Small intestine (tissue), 7 donors: ENCODE measurements around the gene WDR48. TPM values are rescaled to one million over a fixed set of nuclear protein-coding genes. Genes with fewer than 3 reads are reported as not detected.
A peak's percentile ranks its signal among the peaks of the same experiment; 100 is the strongest.

Experiments used
- DNase-seq, 2 donors: peaks; one replicate each; pipeline versions ENCODE4 v3.0.0 to v3.0.0-alpha.2; 2013
- FAIRE-seq: peaks from 2 replicates; lab custom pipeline; 2012; peaks lifted over from hg19 to GRCh38; lab: Jason Lieb, UNC
- H3K27ac ChIP-seq, 3 donors: one replicate each; pipeline ENCODE4 v1.5.1; 2013; ENCODE audit warnings: low read length in 2 of 3, mild to moderate bottlenecking in 2 of 3, control low read depth in 1 of 3, inconsistent platforms in 1 of 3, low read depth in 1 of 3, moderate library complexity in 1 of 3
- H3K27me3 ChIP-seq, 3 donors: one replicate each; pipeline ENCODE4 v1.6.1; 2013; ENCODE audit warnings: low read length in 3 of 3, inconsistent platforms in 1 of 3; ENCODE audit not compliant: control insufficient read depth in 3 of 3, insufficient read depth in 3 of 3
- H3K36me3 ChIP-seq, 3 donors: one replicate each; pipeline ENCODE4 v1.6.1; 2013; ENCODE audit warnings: low read length in 3 of 3, inconsistent platforms in 1 of 3, low read depth in 1 of 3, mild to moderate bottlenecking in 1 of 3, moderate library complexity in 1 of 3; ENCODE audit not compliant: control insufficient read depth in 3 of 3, insufficient read depth in 2 of 3
- H3K4me1 ChIP-seq, 3 donors: one replicate each; pipeline ENCODE4 v1.6.1; 2013; ENCODE audit warnings: low read length in 2 of 3, inconsistent platforms in 1 of 3, low read depth in 1 of 3, mild to moderate bottlenecking in 1 of 3, moderate library complexity in 1 of 3; ENCODE audit not compliant: control insufficient read depth in 3 of 3, insufficient read depth in 2 of 3
- H3K4me3 ChIP-seq, 3 donors: one replicate each; pipeline ENCODE4 v1.5.1; 2013; ENCODE audit warnings: low read length in 3 of 3, control low read depth in 1 of 3, inconsistent platforms in 1 of 3, low read depth in 1 of 3, mild to moderate bottlenecking in 1 of 3, moderate library complexity in 1 of 3
- H3K9me3 ChIP-seq, 2 donors: one replicate each; pipeline ENCODE4 v1.6.1; 2013; ENCODE audit warnings: low read depth in 1 of 2, low read length in 1 of 2; ENCODE audit not compliant: control insufficient read depth in 2 of 2, insufficient read depth in 1 of 2
- WGBS, 3 donors: extraction: QIAGEN DNeasy Blood & Tissue Kit; methylation state at CpG; one replicate each; pipeline ENCODE4 v1.1.7; 2013; 5-methylcytosine and 5-hydroxymethylcytosine counted together
- polyA plus RNA-seq, 4 donors: library from polyadenylated mRNA; stranded (reverse) in 3 of 4; unstranded in 1 of 4; fragments of 200-250 nt in 3 of 4; fragments of 120-200 nt in 1 of 4; gene quantifications; one replicate each; pipeline versions ENCODE4 v1.2.1 to v1.2.3, GENCODE V29; 2013
- donor health status: healthy with polysubstance abuse.
- donor health status: control.
- donor health status: control.
- donor health status: Bipolar disorder and iron deficiency.
- donor health status: healthy.

Gene WDR48
- polyA plus RNA-seq, 4 donors: 15.7 to 42.3 (median 18.8) TPM

DNA sequence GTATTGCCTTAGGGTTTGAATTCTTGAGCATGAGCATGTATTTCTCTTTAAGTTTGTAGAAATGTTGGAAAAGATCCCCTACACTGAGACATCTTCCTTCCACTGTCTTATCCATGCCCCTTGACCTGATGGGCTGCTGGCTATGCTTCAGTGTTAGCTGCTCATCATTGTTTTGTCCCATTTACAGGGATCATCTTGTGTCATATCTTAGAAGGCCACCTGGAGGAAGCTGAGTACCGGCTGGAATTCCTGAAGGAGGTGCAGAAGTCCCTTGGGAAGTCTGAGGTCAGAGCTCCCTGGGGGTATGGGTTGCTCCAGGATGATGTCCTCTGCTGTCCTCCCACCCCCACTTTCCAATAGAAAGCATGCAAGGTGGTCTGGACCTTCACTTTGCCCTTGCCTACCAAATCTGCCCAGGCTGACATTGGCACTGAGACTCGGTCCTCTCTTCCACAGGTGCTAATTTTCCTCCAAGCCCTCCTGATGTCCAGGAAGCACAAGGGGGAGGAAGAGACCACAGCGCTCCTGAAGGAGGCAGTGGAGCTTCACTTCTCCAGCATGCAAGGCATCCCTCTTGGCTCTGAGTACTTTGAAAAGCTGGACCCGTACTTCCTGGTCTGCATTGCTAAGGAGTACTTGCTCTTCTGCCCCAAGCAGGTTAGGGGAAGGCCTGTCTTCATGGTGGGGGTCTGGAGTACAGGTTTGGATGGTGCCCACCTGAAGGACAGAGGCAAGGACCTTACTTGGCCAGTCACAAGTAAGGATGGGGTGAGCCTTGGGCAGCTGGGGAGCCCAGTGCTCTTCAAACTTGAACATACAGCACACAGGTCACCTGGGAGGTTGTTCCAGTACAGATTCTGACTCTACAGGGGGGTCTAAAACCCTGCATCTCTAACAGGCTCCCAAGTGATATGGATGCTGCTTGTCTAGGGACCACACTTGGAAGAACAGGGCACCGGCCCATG lies 73.3 kb downstream of the WDR48 start:
- DNase-seq (peak; percentile 64 to 79), FAIRE-seq (no peak)
- H3K9me3 ChIP-seq: no peaks in the 10 kb centered on the region
- H3K27ac ChIP-seq: peak overlapping the region in 1 of 3 donors; percentile 39
- H3K36me3 ChIP-seq: peaks cover 0 to 9% (median 0%) of the 10 kb centered on the region in 3 donors
- no peaks in the 10 kb centered on the region for H3K27me3 ChIP-seq
- H3K4me1 ChIP-seq: peaks cover 0 to 10% (median 0%) of the 10 kb centered on the region in 3 donors
- H3K4me3 ChIP-seq: no peak overlapping the region
- WGBS, 3 donors: 37 to 58% (median 46%) methylated on average over 5 of the region's 5 CpGs

DNA sequence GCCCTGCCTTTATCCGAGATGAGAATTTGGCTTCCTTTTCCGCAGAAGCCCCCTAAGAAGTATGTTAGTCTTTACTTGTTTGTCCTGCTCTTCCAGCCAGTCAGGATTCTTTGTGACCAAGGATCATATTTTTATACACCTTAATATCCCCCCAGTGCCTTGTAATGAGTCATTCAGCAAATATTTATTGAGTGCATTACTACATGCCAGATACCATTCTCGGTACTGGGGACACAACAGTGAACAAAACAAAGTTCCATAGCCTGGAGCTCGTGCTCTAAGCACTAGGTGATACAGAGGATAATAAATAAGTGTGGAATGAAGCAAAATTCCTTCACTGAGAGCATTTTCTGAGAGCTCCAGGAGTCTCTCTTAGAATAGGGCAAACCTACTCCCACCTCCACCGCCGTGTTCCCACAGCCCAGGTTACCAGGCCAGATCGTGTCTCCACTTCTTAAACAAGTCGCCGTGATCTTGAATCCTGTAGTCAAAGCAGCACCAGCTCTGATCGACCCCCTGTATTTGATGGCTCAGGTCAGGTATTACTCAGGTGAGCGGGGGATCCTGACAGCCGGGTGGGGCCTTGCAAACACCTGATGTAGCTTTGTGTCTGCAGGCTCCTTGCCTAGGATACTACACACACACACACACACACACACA lies 74.2 kb downstream of the WDR48 start:
- H3K4me1 ChIP-seq: peaks cover 0 to 17% (median 0%) of the 10 kb centered on the region in 3 donors
- WGBS, 3 donors: 43 to 64% (median 45%) methylated on average over 12 of the region's 12 CpGs
- peak; percentile 54 to 74 for DNase-seq
- no peaks in the 10 kb centered on the region for H3K27me3 ChIP-seq
- H3K36me3 ChIP-seq: peaks cover 0 to 4% (median 0%) of the 10 kb centered on the region in 3 donors
- H3K9me3 ChIP-seq: no peaks in the 10 kb centered on the region
- no peak overlapping the region for H3K4me3 ChIP-seq
- peak overlapping the region in 2 of 3 donors; percentile 39 to 51 for H3K27ac ChIP-seq
- no peak for FAIRE-seq

DNA sequence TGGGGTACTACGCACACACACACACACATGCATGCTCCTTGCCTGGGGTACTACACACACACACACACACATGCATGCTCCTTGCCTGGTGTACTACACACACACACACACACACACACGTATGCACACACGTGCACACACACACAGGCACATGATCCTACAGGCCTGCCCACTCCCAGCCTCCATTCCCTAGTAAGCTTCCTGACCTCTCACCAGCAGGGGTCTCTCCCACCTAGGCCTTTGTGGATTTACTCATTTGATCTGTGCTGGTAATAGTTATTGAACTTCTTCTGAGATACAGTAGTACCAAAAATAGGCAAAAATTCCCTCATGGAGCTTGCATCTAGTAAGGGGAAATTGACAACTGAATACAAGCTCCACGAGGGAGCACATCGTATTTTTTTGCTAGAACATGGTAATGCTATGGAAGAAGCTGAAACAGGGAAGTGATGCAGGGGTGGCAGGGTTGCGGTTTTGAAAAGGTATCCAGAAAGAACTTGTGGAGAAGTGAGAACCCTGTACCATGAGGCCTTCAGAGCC lies 74.8 kb downstream of the WDR48 start:
- FAIRE-seq (no peak), DNase-seq (peak; percentile 47 to 58)
- Histone ChIP-seq H3K36me3 (peaks cover 0 to 3% (median 0%) of the 10 kb centered on the region in 3 donors), H3K4me1 (peaks cover 0 to 20% (median 0%) of the 10 kb centered on the region in 3 donors), H3K9me3 (no peaks in the 10 kb centered on the region), H3K27ac (no peak overlapping the region), H3K27me3 (no peaks in the 10 kb centered on the region), H3K4me3 (no peak overlapping the region)
- 60 to 62% (median 61%) methylated on average over 6 of the region's 6 CpGs for WGBS, 3 donors

DNA sequence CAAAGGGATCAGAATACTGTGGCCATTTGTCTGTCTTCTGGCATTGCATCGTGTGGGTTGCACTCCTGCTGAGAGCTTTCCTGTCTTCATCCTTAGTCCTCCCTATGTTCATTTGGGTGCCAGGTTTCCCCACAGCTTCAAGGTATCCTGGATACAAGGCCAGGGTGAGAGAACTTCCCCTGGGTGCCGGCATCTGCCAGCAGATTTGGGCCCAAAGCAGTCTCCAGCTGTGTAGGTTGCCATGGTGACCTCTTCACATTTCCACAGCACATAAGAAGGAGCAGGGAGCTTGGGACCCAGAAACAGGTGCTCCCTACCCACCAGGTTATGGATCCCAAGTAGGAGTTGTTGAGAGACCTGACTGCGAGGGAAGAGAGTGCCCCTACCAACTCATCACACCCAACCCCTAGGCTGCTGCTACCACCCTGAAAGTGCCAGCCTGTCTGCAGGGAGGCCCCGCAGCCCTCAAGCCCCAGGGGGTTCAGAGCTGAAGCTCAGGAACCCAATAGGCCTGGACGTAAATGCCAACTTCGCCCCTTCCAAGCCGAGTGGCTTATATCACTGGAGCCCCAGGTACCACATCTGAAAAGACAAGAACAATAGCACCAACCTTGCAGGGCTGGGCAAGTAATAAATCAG lies 75.6 kb downstream of the WDR48 start:
- Histone ChIP-seq H3K27ac (no peak overlapping the region), H3K4me3 (no peak overlapping the region), H3K36me3 (peaks cover 0 to 3% (median 0%) of the 10 kb centered on the region in 3 donors), H3K27me3 (no peaks in the 10 kb centered on the region), H3K4me1 (peaks cover 0 to 20% (median 0%) of the 10 kb centered on the region in 3 donors), H3K9me3 (no peaks in the 10 kb centered on the region)
- FAIRE-seq: no peak
- 84 to 97% (median 90%) methylated on average over 7 of the region's 7 CpGs for WGBS, 3 donors
- DNase-seq: no peak

DNA sequence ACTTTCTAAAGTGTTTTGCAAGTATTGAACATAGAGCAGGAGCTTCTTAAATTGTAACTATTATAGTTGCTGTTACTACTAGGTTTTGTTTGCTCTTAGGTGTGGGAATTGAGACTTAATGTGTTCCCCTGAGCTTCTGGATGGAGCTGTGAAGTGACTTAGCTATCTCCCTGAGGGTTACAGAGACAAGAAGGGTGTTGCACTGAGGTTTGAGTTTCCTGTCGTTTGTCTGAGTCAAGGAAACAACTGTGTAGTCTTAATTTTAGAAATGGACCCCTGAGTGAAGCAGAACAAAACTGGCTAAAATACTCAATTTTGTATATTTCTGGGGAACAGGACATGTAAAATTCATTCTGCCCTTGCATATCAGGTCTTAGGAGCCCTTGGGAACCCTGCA lies 76.1 kb downstream of the WDR48 start:
- FAIRE-seq (no peak), DNase-seq (no peak)
- H3K36me3 ChIP-seq: peaks cover 0 to 3% (median 0%) of the 10 kb centered on the region in 3 donors
- no peaks in the 10 kb centered on the region for H3K9me3 ChIP-seq
- peaks cover 0 to 20% (median 0%) of the 10 kb centered on the region in 3 donors for H3K4me1 ChIP-seq
- H3K4me3 ChIP-seq: no peak overlapping the region
- no peaks in the 10 kb centered on the region for H3K27me3 ChIP-seq
- WGBS, 3 donors: 40 to 59% (median 50%) methylated on average over 1 of the region's 1 CpG
- H3K27ac ChIP-seq: no peak overlapping the region

DNA sequence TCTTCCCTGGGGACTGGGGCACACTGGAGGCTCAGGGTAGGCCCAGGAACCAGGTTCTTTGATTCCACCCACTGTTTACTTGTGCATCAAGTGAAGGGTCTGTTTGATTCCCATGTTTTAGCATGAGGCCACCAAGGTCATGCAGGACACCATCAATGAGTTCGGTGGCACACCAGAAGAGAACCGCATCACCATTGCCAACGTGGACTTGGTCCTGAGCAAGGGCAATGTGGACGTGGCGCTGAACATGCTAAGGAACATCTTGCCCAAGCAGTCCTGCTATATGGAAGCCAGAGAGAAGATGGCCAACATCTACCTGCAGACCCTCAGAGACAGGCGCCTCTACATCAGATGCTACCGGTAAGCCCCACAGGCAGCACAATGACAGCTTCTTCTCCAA lies 77.1 kb downstream of the WDR48 start:
- DNase-seq (no peak), FAIRE-seq (no peak)
- no peaks in the 10 kb centered on the region for H3K9me3 ChIP-seq
- no peak overlapping the region for H3K27ac ChIP-seq
- 95 to 97% (median 97%) methylated on average over 7 of the region's 7 CpGs for WGBS, 3 donors
- H3K36me3 ChIP-seq: peaks cover 0 to 6% (median 0%) of the 10 kb centered on the region in 3 donors
- H3K27me3 ChIP-seq: no peaks in the 10 kb centered on the region
- H3K4me1 ChIP-seq: peaks cover 0 to 20% (median 0%) of the 10 kb centered on the region in 3 donors
- no peak overlapping the region for H3K4me3 ChIP-seq

DNA sequence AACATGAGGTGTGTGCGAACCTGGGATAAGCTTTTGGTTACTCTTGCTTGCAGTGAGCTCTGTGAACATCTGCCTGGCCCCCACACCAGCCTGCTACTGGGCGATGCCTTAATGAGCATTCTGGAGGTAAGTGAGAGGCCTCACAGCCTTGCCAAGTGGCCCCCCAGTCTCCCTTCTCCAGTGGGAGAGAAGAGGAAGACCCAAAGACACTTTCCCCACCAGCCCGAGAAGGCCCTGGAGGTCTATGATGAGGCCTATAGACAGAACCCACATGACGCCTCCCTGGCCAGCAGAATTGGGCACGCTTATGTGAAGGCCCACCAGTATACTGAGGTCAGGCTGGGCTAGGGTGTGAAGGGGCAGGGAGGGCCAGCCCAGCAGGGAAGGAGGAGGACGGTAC lies 78.2 kb downstream of the WDR48 start:
- no peak for FAIRE-seq
- Histone ChIP-seq H3K27me3 (no peaks in the 10 kb centered on the region), H3K27ac (no peak overlapping the region), H3K36me3 (peaks cover 0 to 6% (median 0%) of the 10 kb centered on the region in 3 donors), H3K4me3 (no peak overlapping the region), H3K4me1 (peaks cover 0 to 20% (median 0%) of the 10 kb centered on the region in 3 donors), H3K9me3 (no peaks in the 10 kb centered on the region)
- no peak for DNase-seq
- WGBS, 3 donors: 90 to 98% (median 95%) methylated on average over 5 to 6 of the region's 6 CpGs
